HepG2 (cell line): ENCODE measurements around the gene EML2. TPM values are rescaled to one million over a fixed set of nuclear protein-coding genes. Genes with fewer than 3 reads are reported as not detected.
A peak's percentile ranks its signal among the peaks of the same experiment; 100 is the strongest.

Source experiments
- ATAC-seq: fragments of 200-7000 bp; cut with Tn5 transposase; 3 replicates; pipeline ENCODE4 v1.9.1; 2020; ENCODE audit warnings: mild to moderate bottlenecking, moderate library complexity
- BruUV-seq: library from RNA; stranded (reverse); fragments of 400-500 nt; replicated peaks from 2 replicates; lab custom pipeline; 2021; lab: Mats Ljungman, UMichigan
- CTCF ChIA-PET: fragments of 300-600 bp; formaldehyde crosslinking; extraction: SDS; loops from one replicate; lab custom pipeline; 2021; ENCODE audit warnings: low total read pairs, inconsistent platforms, low intra/inter-chr PET ratio; lab: Yijun Ruan, JAX
- POLR2A ChIA-PET: fragments of 350-600 bp; sonication (Branson Sonifier 250); formaldehyde crosslinking; loops from one replicate; lab custom pipeline; 2020; ENCODE audit warnings: antibody characterized with exemption, inconsistent platforms; lab: Yijun Ruan, JAX
- DNase-seq: peaks from one replicate; pipeline ENCODE4 v3.0.0-alpha.2; 2015; ENCODE audit warnings: low spot score
- FAIRE-seq: peaks from 3 replicates; lab custom pipeline; 2011; peaks lifted over from hg19 to GRCh38; lab: Jason Lieb, UNC
- H2AFZ ChIP-seq: one replicate; pipeline ENCODE4 v1.6.1; 2011; ENCODE audit warnings: low read length, inconsistent platforms
- H3K27ac ChIP-seq: fragments of 300-600 bp; 3 replicates; pipeline ENCODE4 v1.8.0; 2011; ENCODE audit warnings: mixed run types, mild to moderate bottlenecking, mixed read lengths, low read length, inconsistent platforms; ENCODE audit not compliant: insufficient read depth; ENCODE audit errors: extremely low read length
- H3K27me3 ChIP-seq, 2 experiments: fragments of 200-600 bp in 1 of 2; 2 replicates in 1 of 2; 3 replicates in 1 of 2; pipeline versions ENCODE4 v1.6.0 to v1.8.0; 2011; ENCODE audit warnings: low read length in 2 of 2, mild to moderate bottlenecking in 2 of 2, moderate library complexity in 2 of 2, inconsistent platforms in 1 of 2; ENCODE audit not compliant: insufficient read depth in 2 of 2, control insufficient read depth in 1 of 2
- H3K36me3 ChIP-seq, 2 experiments: fragments of 200-600 bp in 1 of 2; replicated peaks in 1 of 2; 2 replicates in 1 of 2; 3 replicates in 1 of 2; pipeline versions ENCODE4 v1.5.1 to v1.8.0; 2011; ENCODE audit warnings: low read length in 2 of 2, inconsistent platforms in 1 of 2; ENCODE audit not compliant: insufficient read depth in 2 of 2, control insufficient read depth in 1 of 2
- H3K4me1 ChIP-seq: 2 replicates; pipeline ENCODE4 v1.5.1; 2012; ENCODE audit warnings: low read length, inconsistent platforms; ENCODE audit not compliant: insufficient read depth
- H3K4me2 ChIP-seq: 2 replicates; pipeline ENCODE4 v1.6.0; 2011; ENCODE audit warnings: low read depth, low read length, inconsistent platforms
- H3K4me3 ChIP-seq, 3 experiments: fragments of 200-600 bp in 1 of 3; sonication (generic), shearing (Covaris generic) in 1 of 3; replicated peaks in 1 of 3; 2 replicates each; pipeline ENCODE4 v1.5.1; 2011 to 2016; ENCODE audit warnings: low read length in 3 of 3, inconsistent platforms in 2 of 3, low read depth in 2 of 3, mild to moderate bottlenecking in 2 of 3, control low read depth in 1 of 3, mixed read lengths in 1 of 3; ENCODE audit not compliant: insufficient read depth in 1 of 3
- H3K79me2 ChIP-seq: one replicate; pipeline ENCODE4 v1.6.1; 2011; ENCODE audit warnings: low read length, inconsistent platforms; ENCODE audit not compliant: insufficient read depth
- H3K9ac ChIP-seq: 2 replicates; pipeline ENCODE4 v1.6.0; 2011; ENCODE audit warnings: mild to moderate bottlenecking, low read depth, low read length, inconsistent platforms; ENCODE audit not compliant: insufficient read depth
- H3K9me3 ChIP-seq: 2 replicates; pipeline ENCODE4 v1.5.1; 2012; ENCODE audit warnings: mild to moderate bottlenecking, low read length
- H4K20me1 ChIP-seq: 2 replicates; pipeline ENCODE4 v1.6.0; 2011; ENCODE audit warnings: inconsistent platforms, mild to moderate bottlenecking, low read length, moderate library complexity; ENCODE audit not compliant: insufficient read depth
- CREB1 ChIP-seq, 2 experiments: fragments of 450-650 bp in 1 of 2; IDR thresholded peaks; 2 replicates each; pipeline ENCODE4 v1.6.1; 2016 to 2017; ENCODE audit warnings: control low read depth in 1 of 2, mild to moderate bottlenecking in 1 of 2, missing compliant biosample characterization in 1 of 2, missing genetic modification characterization in 1 of 2
- FOXO1 ChIP-seq: sonication (generic); formaldehyde crosslinking; IDR thresholded peaks from 2 replicates; pipeline ENCODE4 v1.4.0; 2020; ENCODE audit warnings: missing genetic modification reagents
- KDM6A ChIP-seq: IDR thresholded peaks from 2 replicates; pipeline ENCODE4 v1.6.1; 2016; ENCODE audit warnings: low read depth
- KMT2B ChIP-seq: IDR thresholded peaks from 2 replicates; pipeline ENCODE4 v1.6.1; 2016; ENCODE audit warnings: missing genetic modification reagents, missing compliant biosample characterization
- NFE2 ChIP-seq: sonication (generic); formaldehyde crosslinking; IDR thresholded peaks from 2 replicates; pipeline ENCODE4 v1.4.0; 2020; ENCODE audit warnings: missing genetic modification reagents
- RAD21 ChIP-seq: fragments of 450-650 bp; formaldehyde crosslinking; IDR thresholded peaks from 2 replicates; pipeline ENCODE4 v1.5.0; 2020; ENCODE audit warnings: mild to moderate bottlenecking
- RBM39 ChIP-seq: fragments of 200-400 bp; formaldehyde crosslinking; IDR thresholded peaks from one replicate; pipeline ENCODE4 v1.6.1; 2018; ENCODE audit warnings: antibody characterized with exemption, mild to moderate bottlenecking, low read depth, low read length; ENCODE audit not compliant: poor library complexity, severe bottlenecking
- SOX13 ChIP-seq, 3 experiments: fragments of 450-650 bp in 1 of 3; sonication (generic) in 1 of 3; formaldehyde crosslinking in 1 of 3; IDR thresholded peaks in 2 of 3; conservative IDR thresholded peaks in 1 of 3; 2 replicates each; pipeline versions ENCODE4 v1.5.0 to v1.6.1; 2016 to 2020; ENCODE audit warnings: antibody characterized with exemption in 1 of 3, mild to moderate bottlenecking in 1 of 3, missing compliant biosample characterization in 1 of 3, missing genetic modification reagents in 1 of 3, moderate library complexity in 1 of 3
- SP1 ChIP-seq, 2 experiments: fragments of 450-650 bp in 1 of 2; sonication (generic) in 1 of 2; formaldehyde crosslinking in 1 of 2; IDR thresholded peaks; 2 replicates each; pipeline versions ENCODE4 v1.4.0 to v1.6.1; 2016 to 2020; ENCODE audit warnings: missing genetic modification reagents in 1 of 2
- ZKSCAN1 ChIP-seq: fragments of 150-350 bp; IDR thresholded peaks from 2 replicates; pipeline ENCODE4 v1.6.1; 2014; ENCODE audit warnings: low read length
- ZNF605 ChIP-seq: sonication (generic); formaldehyde crosslinking; IDR thresholded peaks from 2 replicates; pipeline ENCODE4 v1.8.0; 2022; ENCODE audit warnings: mild to moderate bottlenecking, missing genetic modification reagents
- WGBS: methylation state at CpG from one replicate; pipeline ENCODE4 v1.1.6; 2017; ENCODE audit warnings: low lambda C conversion rate; 5-methylcytosine and 5-hydroxymethylcytosine counted together
- in situ Hi-C: cut with HindIII; loops from 2 replicates; pipeline ENCODE4 v1.10.0; 2017; ENCODE audit warnings: low pct_unique_long_range_greater_than_20kb; ENCODE audit not compliant: extremely low pct_ligation_motif_present
- intact Hi-C: fragments of 100-400 bp; cut with micrococcal nuclease; formaldehyde crosslinking; loops from one replicate; pipeline ENCODE4 v1.10.0; 2022; ENCODE audit not compliant: unreplicated experiment
- polyA plus RNA-seq, 8 experiments: library from polyadenylated mRNA; depleted of rRNA in 3 of 8; stranded (reverse) in 7 of 8; unstranded in 1 of 8; fragments of >200 nt; fragmentation: Illumina TruSeq in 4 of 8; extraction: Trizol in 4 of 8; gene quantifications; 2 replicates each; pipeline versions ENCODE4 v1.2.1 to v1.2.3, GENCODE V29; 2011 to 2016; ENCODE audit warnings: low read depth in 4 of 8, missing spikeins in 1 of 8, mixed read lengths in 1 of 8; ENCODE audit not compliant: insufficient read depth in 1 of 8
- total RNA-seq, 5 experiments: library from RNA; depleted of rRNA; stranded (reverse); fragments of >200 nt; fragmentation: Illumina TruSeq; extraction: Trizol; gene quantifications; 2 replicates each; pipeline ENCODE4 v1.2.3, GENCODE V29; 2016; ENCODE audit warnings: low read depth in 1 of 5
- TF ChIP-seq, protein P1 (sequence below): sonication (generic); formaldehyde crosslinking; IDR thresholded peaks from 2 replicates; pipeline ENCODE4 v1.4.0; 2020; ENCODE audit warnings: mild to moderate bottlenecking, missing genetic modification reagents
- TF ChIP-seq, protein P2 (sequence below): sonication (generic); formaldehyde crosslinking; IDR thresholded peaks from 2 replicates; pipeline ENCODE4 v1.5.0; 2020; ENCODE audit warnings: mild to moderate bottlenecking, missing genetic modification reagents, borderline replicate concordance
- TF ChIP-seq, protein P3 (sequence below): sonication (generic); formaldehyde crosslinking; IDR thresholded peaks from 2 replicates; pipeline ENCODE4 v1.4.0; 2020; ENCODE audit warnings: missing genetic modification reagents

EML2 gene
- total and polyA plus RNA-seq, 2 of the 13 experiments (the other 11 are each of a cell fraction or from before 2014, with no cell fraction given) = 7.3 to 12.9 TPM

DNA sequence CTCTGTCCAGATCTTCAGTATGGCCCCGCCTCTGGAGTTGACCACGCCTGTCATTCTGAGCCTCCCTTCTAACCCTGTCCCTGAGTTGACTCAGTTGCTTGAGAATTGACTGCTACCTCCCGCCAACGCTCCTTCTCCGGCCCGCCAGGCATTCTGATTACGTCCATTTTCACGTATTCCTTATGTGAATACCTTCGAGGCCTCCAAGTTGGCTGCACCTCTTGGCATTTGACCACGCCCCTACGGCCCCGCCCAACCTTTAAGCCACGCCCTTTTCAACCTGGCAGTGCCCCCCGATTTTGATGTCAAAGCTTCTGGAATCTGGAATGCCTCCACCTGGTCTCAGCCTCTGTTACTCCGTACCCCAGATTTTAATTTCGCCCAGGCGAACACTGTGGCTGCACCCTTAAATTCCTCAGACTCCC is 1.7 kb upstream of the EML2 start:
- WGBS = 47% methylated on average over 17 of the region's 17 CpGs
- Histone ChIP-seq H3K36me3 (no peaks in the 10 kb centered on the region), H3K79me2 (no peaks in the 10 kb centered on the region), H3K9ac (no peak overlapping the region), H3K4me3 (peak overlapping the region in 2 of 3 experiments; percentile 26 to 63; a peak in 4 of 6 replicates), H2AFZ (no peak overlapping the region), H3K9me3 (no peaks in the 10 kb centered on the region), H3K27ac (no peak overlapping the region), H3K27me3 (peaks cover 0 to 9% of the 10 kb centered on the region in 2 experiments; a peak in 2 of 5 replicates), H4K20me1 (no peaks in the 10 kb centered on the region), H3K4me2 (peak overlapping the region; percentile 98), H3K4me1 (peaks cover 66% of the 10 kb centered on the region)
- no TSS peak for BruUV-seq
- CTCF ChIA-PET = interaction anchor here (3.7 to 4.0 kb wide), 2 partner anchors 34 to 49 kb away, joined by 29 to 45 read pairs; no protein-coding TSS in a partner anchor
- in situ Hi-C loops (loop anchor here (5.0 kb wide), 1 partner anchor 49 kb away; no protein-coding TSS in a partner anchor), intact Hi-C loops (loop anchor here (5.0 kb wide), 1 partner anchor 144 kb away; the partner anchor contains the start of genes PPM1N and RTN2)
- FAIRE-seq = no peak
- ATAC-seq = no peak
- POLR2A ChIA-PET = interaction anchor here (0.7 to 5.9 kb wide), 16 partner anchors 9 to 76 kb away, joined by 3 to 56 read pairs (median 7); partner anchors contain the start of genes GIPR, OPA3 and QPCTL
- DNase-seq = peak; percentile 13
- no peak for TF ChIP-seq KDM6A (CRISPR knock-in tag)
- TF ChIP-seq, protein P1, sequence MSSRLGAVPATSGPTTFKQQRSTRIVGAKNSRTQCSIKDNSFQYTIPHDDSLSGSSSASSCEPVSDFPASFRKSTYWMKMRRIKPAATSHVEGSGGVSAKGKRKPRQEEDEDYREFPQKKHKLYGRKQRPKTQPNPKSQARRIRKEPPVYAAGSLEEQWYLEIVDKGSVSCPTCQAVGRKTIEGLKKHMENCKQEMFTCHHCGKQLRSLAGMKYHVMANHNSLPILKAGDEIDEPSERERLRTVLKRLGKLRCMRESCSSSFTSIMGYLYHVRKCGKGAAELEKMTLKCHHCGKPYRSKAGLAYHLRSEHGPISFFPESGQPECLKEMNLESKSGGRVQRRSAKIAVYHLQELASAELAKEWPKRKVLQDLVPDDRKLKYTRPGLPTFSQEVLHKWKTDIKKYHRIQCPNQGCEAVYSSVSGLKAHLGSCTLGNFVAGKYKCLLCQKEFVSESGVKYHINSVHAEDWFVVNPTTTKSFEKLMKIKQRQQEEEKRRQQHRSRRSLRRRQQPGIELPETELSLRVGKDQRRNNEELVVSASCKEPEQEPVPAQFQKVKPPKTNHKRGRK = peak; percentile 17; the same call in 1 of the 2 replicates
- TF ChIP-seq, protein P2, sequence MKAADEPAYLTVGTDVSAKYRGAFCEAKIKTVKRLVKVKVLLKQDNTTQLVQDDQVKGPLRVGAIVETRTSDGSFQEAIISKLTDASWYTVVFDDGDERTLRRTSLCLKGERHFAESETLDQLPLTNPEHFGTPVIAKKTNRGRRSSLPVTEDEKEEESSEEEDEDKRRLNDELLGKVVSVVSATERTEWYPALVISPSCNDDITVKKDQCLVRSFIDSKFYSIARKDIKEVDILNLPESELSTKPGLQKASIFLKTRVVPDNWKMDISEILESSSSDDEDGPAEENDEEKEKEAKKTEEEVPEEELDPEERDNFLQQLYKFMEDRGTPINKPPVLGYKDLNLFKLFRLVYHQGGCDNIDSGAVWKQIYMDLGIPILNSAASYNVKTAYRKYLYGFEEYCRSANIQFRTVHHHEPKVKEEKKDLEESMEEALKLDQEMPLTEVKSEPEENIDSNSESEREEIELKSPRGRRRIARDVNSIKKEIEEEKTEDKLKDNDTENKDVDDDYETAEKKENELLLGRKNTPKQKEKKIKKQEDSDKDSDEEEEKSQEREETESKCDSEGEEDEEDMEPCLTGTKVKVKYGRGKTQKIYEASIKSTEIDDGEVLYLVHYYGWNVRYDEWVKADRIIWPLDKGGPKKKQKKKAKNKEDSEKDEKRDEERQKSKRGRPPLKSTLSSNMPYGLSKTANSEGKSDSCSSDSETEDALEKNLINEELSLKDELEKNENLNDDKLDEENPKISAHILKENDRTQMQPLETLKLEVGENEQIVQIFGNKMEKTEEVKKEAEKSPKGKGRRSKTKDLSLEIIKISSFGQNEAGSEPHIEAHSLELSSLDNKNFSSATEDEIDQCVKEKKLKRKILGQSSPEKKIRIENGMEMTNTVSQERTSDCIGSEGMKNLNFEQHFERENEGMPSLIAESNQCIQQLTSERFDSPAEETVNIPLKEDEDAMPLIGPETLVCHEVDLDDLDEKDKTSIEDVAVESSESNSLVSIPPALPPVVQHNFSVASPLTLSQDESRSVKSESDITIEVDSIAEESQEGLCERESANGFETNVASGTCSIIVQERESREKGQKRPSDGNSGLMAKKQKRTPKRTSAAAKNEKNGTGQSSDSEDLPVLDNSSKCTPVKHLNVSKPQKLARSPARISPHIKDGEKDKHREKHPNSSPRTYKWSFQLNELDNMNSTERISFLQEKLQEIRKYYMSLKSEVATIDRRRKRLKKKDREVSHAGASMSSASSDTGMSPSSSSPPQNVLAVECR (CRISPR knock-in tag) = peak; percentile 2; the same call in 1 of the 2 replicates
- no peak for TF ChIP-seq KMT2B
- TF ChIP-seq ZKSCAN1 = no peak
- TF ChIP-seq FOXO1 (CRISPR knock-in tag) = no peak
- TF ChIP-seq, protein P3, sequence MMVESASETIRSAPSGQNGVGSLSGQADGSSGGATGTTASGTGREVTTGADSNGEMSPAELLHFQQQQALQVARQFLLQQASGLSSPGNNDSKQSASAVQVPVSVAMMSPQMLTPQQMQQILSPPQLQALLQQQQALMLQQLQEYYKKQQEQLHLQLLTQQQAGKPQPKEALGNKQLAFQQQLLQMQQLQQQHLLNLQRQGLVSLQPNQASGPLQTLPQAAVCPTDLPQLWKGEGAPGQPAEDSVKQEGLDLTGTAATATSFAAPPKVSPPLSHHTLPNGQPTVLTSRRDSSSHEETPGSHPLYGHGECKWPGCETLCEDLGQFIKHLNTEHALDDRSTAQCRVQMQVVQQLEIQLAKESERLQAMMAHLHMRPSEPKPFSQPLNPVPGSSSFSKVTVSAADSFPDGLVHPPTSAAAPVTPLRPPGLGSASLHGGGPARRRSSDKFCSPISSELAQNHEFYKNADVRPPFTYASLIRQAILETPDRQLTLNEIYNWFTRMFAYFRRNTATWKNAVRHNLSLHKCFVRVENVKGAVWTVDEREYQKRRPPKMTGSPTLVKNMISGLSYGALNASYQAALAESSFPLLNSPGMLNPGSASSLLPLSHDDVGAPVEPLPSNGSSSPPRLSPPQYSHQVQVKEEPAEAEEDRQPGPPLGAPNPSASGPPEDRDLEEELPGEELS (CRISPR knock-in tag) = peak; percentile 22; the same call in 1 of the 2 replicates
- no peak for TF ChIP-seq RAD21 (CRISPR knock-in tag)
- TF ChIP-seq SP1 (IDR thresholded peaks at IDR 0.05) = no peak
- 0 out of 2 replicates have a peak, but pooled peaks have one; percentile 16 for TF ChIP-seq SP1 (CRISPR knock-in tag; IDR thresholded peaks at IDR 0.05)
- no peak for TF ChIP-seq SOX13 (IDR thresholded peaks at IDR 0.05)
- TF ChIP-seq SOX13 (CRISPR knock-in tag; conservative IDR thresholded peaks at IDR 0.05 in 1 of 2, IDR thresholded peaks at IDR 0.05 in 1 of 2) = no peak
- no peak for TF ChIP-seq NFE2
- TF ChIP-seq RBM39 = peak; percentile 3
- no peak for TF ChIP-seq CREB1 (IDR thresholded peaks at IDR 0.05)
- TF ChIP-seq CREB1 (CRISPR knock-in tag; IDR thresholded peaks at IDR 0.05) = 0 out of 2 replicates have a peak, but pooled peaks have one; percentile 35
- peak; percentile 5; the same call in 1 of the 2 replicates for TF ChIP-seq ZNF605
